ENCODE data around the gene ENSA.

ENSA gene

GRCh38 chr1:150629115-150629928, at the start of gene ENSA:
ENSA (minus strand) TSS chr1:150629612; CDS start chr1:150629470, 142 bp downstream.
- peaks cover 10% of the 10 kb centered on the region for H3K36me3 ChIP-seq (ENCODE audit: control insufficient read depth, insufficient read depth, low read length)
- no peak for TF ChIP-seq CTCF (IDR thresholded peaks at IDR 0.05; ENCODE audit: insufficient read depth, low read length, poor library complexity, severe bottlenecking)
- no peaks in the 10 kb centered on the region for H3K27me3 ChIP-seq (replicated peaks; ENCODE audit: control insufficient read depth, insufficient read depth, low read length)
- H3K4me3 ChIP-seq (replicated peaks; ENCODE audit: low read depth, low read length): peak within 1 kb of the TSS; percentile 86
- peak; percentile 95 for DNase-seq (ENCODE audit: extremely low read depth, insufficient read length)

GRCh38 chr1:150678988-150679387, 49.6 kb upstream of the ENSA start:
- Histone ChIP-seq H3K27me3 (replicated peaks; ENCODE audit: control insufficient read depth, insufficient read depth, low read length) (no peaks in the 10 kb centered on the region), H3K36me3 (ENCODE audit: control insufficient read depth, insufficient read depth, low read length) (no peaks in the 10 kb centered on the region; the same call in 1 of the 2 replicates), H3K4me3 (replicated peaks; ENCODE audit: low read depth, low read length) (no peak overlapping the region)
- no peak for TF ChIP-seq CTCF (IDR thresholded peaks at IDR 0.05; ENCODE audit: insufficient read depth, low read length, poor library complexity, severe bottlenecking)
- no peak for DNase-seq (ENCODE audit: extremely low read depth, insufficient read length)

- no peaks in the 10 kb centered on the region; the same call in 1 of the 2 replicates for H3K36me3 ChIP-seq (ENCODE audit: control insufficient read depth, insufficient read depth, low read length)
- no peak for DNase-seq (ENCODE audit: extremely low read depth, insufficient read length)
- H3K4me3 ChIP-seq (replicated peaks; ENCODE audit: low read depth, low read length): no peak overlapping the region
- H3K27me3 ChIP-seq (replicated peaks; ENCODE audit: control insufficient read depth, insufficient read depth, low read length): no peaks in the 10 kb centered on the region
- no peak for TF ChIP-seq CTCF (IDR thresholded peaks at IDR 0.05; ENCODE audit: insufficient read depth, low read length, poor library complexity, severe bottlenecking)
These were observed 45.5 kb upstream of the ENSA start for GRCh38 chr1:150674881-150675280.

- H3K27me3 ChIP-seq (replicated peaks; ENCODE audit: control insufficient read depth, insufficient read depth, low read length): no peaks in the 10 kb centered on the region
- H3K4me3 ChIP-seq (replicated peaks; ENCODE audit: low read depth, low read length): no peak overlapping the region
- no peaks in the 10 kb centered on the region for H3K36me3 ChIP-seq (ENCODE audit: control insufficient read depth, insufficient read depth, low read length)
- no peak for DNase-seq (ENCODE audit: extremely low read depth, insufficient read length)
- TF ChIP-seq CTCF (IDR thresholded peaks at IDR 0.05; ENCODE audit: insufficient read depth, low read length, poor library complexity, severe bottlenecking): no peak
These were observed 33.9 kb upstream of the ENSA start for GRCh38 chr1:150663321-150663720.

GRCh38 chr1:150662811-150663210, 33.4 kb upstream of the ENSA start:
- no peaks in the 10 kb centered on the region for H3K36me3 ChIP-seq (ENCODE audit: control insufficient read depth, insufficient read depth, low read length)
- DNase-seq (ENCODE audit: extremely low read depth, insufficient read length): no peak
- H3K4me3 ChIP-seq (replicated peaks; ENCODE audit: low read depth, low read length): no peak overlapping the region
- no peak for TF ChIP-seq CTCF (IDR thresholded peaks at IDR 0.05; ENCODE audit: insufficient read depth, low read length, poor library complexity, severe bottlenecking)
- H3K27me3 ChIP-seq (replicated peaks; ENCODE audit: control insufficient read depth, insufficient read depth, low read length): no peaks in the 10 kb centered on the region

Data from GM06990 (cell line).